ENCODE data around the gene MYO1A.
"Not testable (repeated sequence)": the region's sequence is repeated elsewhere in the genome, so short reads cannot be mapped to it uniquely, and the experiment has no call there.

MYO1A gene

DNA sequence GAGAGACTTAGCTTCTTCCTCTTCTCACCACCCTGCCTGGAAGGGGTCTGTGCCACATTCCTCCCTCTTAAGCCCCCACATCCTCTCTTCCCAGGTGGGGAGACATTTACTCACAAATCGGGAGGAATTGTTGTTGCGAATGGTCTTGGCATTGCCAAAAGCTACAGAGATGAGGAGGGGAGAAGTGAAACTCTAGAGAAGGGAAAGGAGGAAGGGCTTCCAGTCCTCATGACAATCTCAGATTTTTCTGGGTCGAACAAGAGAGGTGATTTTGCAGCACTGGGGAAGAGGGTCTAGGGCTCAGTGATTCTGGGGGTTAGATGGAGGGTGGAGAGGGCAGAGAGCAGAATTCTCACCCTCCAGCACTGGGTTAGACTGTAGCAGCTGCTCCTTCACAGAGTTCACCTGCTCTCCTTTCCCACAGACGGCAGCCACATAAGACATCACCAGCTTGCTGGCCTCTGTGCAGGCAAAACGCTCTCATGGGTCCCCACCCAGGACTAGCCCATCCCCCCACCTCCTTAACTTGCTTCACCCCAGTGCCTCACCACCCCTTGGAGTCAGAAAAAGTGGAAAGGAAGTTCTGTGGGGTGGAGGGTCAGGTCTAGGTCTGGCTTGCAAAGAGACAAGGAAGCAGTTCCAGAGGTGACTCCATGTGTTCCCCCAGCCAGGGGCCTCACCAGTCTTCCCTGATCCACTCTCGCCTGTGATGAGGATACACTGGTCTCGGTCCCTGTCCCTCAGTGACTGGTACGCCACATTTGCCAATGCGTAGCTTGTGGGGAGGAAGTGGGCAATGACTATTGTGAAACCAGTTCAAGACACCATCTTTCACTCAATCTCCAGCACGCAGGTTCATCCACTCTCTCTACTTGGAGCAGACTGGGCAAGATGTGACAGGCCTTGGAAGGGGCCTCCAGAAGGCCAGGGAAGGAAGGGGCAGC lies 2.7 kb downstream of the MYO1A start:
- DNase-seq (ENCODE audit: low read depth): no peak

DNA sequence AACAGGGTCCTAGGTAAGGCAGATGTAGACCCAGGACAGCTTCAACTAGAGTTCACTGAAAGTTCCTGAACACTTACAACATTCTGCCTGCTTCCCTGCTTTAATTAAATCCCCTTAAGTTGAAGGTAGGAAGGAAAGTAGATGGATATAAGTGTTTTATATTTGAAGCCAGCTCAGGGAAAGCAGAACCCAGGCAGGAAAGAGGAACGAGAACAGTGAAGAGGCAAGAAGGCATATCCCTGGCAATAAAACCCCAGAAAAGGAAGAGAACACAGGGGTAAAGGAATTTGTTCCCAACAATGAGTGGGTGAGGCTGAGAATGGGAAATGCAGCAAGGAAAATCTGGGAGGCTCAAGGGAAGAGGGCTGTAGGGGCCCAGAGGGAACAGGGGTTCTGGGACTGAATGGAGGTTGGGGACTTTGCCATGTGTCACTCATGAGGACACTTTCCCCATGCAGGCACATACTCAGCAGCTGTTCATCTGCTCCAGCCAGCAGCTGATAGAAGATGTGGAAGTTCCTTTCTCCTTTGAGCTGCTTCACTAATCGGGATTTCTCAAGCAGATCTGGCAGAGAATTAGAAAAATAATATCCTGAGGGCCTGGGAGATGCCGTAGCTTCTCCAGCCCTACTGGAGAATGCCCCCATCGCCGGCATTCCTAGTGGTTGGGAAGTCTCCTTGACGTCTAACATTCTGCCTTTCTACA lies 3.7 kb downstream of the MYO1A start:
- no peak for DNase-seq (ENCODE audit: low read depth)

DNA sequence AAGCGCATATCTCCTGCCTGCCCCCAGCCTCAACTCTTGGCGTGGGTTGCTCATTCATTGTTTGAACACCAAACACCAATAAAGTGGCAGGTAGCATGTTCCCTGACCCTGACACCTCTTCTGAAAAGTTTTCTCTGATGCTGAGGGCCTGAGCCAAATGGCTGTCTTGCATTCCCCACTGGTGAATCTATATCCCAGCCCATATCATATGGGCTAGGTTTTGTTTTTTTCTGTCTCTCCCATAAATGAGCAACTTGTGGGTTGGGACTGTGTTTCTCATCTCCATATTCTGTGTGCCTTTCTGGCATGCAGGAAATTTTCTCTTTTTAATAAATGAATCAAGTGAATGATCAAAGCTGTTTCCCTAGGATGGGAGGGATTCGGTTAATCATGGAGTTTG lies 5.0 kb downstream of the MYO1A start:
- peak; percentile 11 for DNase-seq (ENCODE audit: low read depth)

GRCh38 chr12:57044468-57044867 lies 5.5 kb downstream of the MYO1A start:
- DNase-seq (ENCODE audit: low read depth): no peak

DNA sequence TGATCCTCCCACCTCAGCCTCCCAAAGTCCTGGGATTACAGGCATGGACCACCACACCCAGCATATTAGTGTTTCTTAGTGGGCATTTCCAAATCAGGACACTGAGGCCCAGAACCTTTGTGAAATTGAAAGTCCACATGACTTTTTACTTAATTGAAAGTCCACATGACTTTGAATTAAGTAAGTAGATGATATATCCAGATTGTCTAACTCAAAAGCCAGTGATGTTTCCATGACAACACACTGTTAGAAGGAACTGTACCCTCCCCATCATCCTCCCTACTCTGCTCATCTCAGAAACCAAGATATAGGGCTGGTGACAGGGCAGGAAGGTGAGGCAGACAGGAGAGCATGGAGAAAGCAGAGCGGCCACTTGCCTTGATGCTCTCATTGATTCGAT lies 7.2 kb downstream of the MYO1A start:
- no peak for DNase-seq (ENCODE audit: low read depth)

DNA sequence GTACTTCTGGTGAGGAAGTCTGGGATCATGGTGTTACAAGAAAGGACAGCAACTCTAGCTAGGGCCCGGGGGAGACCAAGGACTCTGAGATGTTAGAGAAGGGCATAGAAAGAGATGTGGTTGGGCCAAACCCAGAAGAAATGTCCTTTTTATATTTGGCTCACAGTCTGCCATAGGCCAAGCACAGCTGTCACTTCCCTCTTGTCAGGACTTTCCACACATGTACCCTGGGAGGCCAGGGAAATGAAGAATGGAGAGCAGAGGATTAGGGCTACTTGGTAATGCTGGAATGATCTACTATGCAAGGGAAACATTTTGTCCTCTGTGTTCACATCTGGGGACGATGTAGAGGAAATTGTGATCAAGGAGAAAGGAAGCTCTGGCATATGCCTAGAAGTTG lies 9.2 kb downstream of the MYO1A start:
- DNase-seq (ENCODE audit: low read depth): no peak

GRCh38 chr12:57040211-57040610 lies 9.7 kb downstream of the MYO1A start:
- DNase-seq (ENCODE audit: low read depth): no peak

DNA sequence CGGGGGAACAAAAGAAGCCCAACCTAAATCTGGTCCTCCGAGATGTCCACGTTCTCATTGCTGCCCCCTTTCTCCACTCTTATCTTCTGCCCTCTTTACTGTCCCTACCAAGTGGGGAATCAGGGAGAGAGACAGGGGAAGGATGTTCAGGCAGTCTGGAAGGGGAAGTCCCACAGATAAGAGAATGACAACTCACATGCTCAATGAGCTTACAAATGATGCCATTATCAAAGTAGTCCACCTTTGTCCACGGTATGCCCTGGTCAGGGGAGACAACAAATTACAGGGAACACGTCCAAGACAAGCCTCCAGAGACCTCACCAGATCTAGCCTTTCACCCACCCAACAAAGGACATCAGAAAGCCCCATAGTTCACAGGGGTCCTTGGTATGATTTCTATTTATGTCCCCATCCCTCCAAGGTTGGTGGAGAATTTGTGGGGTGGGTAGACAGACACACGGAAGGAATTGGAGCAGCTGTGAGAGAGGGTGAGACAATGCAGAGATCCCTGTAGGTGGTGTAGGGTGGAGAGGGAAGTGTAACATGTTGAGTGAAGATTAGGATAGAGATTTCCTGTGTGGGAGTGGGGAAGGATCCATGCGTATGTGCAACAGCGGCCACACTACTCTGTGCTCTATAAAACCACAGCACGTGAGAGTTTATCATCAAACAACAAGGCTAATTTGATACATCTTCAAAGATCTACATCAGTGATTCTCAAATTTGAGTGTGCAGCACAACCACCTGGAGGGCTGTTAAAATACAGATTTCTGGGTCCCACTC lies 10.7 kb downstream of the MYO1A start:
- no peak for DNase-seq (ENCODE audit: low read depth)

DNA sequence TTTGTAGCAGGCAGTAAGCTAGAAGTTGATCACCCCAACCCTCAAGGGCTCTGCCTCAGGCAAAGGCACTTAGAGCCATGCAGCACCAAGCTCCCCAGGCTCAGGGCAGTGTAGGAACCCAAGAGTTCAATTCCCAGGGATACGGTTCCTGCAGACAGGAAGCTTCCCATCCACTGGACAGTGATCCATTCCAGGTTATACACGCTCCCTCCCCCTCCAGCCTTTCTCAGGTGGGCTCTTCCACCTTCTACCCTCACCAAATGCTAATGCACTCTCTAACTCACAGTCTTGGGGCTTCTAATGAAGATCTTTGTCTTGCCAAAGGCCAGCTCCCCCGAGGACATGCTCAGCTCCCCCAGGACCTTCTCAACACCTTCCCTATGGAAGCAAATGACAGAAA lies 12.7 kb downstream of the MYO1A start:
- no peak for DNase-seq (ENCODE audit: low read depth)

- DNase-seq (ENCODE audit: low read depth): no peak
Observed at GRCh38 chr12:57033431-57033830, 16.5 kb downstream of the MYO1A start.

- no peak for DNase-seq (ENCODE audit: low read depth)
Observed at GRCh38 chr12:57031789-57032188, 18.1 kb downstream of the MYO1A start.

- no peak for DNase-seq (ENCODE audit: low read depth)
Observed at GRCh38 chr12:57031138-57031725, 18.7 kb downstream of the MYO1A start.

DNA sequence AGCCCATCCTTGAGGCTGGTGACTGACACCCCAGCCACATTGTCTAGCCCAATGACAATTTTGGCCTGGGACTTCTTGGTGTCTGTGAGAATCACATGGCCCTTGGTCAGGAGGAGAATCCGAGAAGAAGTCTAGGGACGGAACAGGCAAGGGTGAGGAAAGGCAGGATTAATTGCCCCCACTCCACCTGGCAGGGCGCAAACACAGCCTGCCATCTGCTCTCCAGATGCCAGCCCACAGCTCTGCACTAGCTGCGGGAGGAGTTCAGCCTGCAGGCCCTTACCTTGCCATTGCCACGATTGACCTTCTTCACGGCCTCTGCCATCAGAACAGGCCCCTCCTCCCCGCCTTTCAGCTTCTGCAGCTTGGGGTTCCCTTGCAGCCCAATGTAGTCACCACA lies 20.5 kb downstream of the MYO1A start:
- no peak for DNase-seq (ENCODE audit: low read depth)

- DNase-seq (ENCODE audit: low read depth): no peak
Observed at GRCh38 chr12:57027805-57028153, 22.1 kb downstream of the MYO1A start.

DNA sequence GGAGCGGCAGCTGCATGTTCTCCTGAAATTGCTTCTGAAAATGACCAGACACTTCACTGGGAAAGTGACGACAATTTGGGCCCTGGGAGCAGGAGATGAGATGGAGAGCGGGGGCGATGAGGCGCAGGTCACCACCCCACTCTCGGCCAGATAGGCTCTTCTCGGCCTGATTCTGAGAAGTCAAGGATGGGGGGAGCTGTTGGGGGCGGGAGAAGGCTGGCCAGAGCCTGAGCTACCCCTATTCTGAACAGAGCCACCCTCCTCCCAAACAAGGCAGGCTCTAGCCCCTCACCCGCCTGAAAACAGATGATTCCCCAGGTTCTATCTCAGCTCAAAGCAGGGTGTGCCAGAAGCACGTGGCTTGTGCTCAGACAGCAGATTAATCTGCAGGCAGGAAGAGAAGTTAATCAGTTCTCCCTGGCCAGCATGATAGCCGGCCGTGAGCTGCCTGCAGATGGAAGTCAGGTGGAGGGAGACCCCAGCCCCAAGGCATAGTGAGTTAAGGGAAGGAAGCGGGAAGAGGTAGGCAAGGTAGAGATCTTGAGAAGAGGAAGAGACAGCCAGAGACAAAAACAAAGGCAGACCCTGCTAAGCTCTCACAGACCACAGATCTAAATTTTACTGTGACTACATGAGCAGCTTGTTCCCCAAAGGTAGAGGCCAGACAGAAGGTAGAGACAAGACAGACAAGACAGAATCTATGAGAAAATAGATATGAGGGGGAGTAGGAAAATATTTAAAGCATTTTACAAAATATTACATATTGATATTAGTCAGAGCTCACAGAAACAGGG lies 22.7 kb downstream of the MYO1A start:
- DNase-seq (ENCODE audit: low read depth): no peak

GRCh38 chr12:57025196-57025595 lies 24.7 kb downstream of the MYO1A start:
- no peak for DNase-seq (ENCODE audit: low read depth)

DNA sequence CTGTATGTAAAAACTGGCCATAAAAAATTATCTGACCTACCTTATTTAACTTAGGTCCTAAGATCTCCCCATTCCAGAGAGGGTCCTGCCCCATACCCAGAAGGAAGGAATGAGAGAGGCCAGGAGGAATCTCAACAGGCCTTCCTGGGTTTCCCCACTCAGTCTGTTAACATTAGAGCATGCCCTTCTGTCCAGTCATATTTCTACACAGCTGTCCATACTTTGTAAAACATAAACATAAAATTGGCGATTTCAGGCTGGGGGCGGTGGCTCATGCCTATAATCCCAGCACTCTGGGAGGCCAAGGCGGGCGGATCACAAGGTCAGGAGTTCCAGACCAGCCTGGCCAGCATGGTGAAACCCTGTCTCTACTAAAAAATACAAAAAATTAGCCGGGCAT lies 27.6 kb downstream of the MYO1A start:
- DNase-seq (ENCODE audit: low read depth): not testable (repeated sequence)

GRCh38 chr12:57019983-57020719 lies 29.8 kb downstream of the MYO1A start:
- DNase-seq (ENCODE audit: low read depth): no peak

- no peak for DNase-seq (ENCODE audit: low read depth)
Observed at GRCh38 chr12:57018906-57019305, 31.0 kb downstream of the MYO1A start.

DNA sequence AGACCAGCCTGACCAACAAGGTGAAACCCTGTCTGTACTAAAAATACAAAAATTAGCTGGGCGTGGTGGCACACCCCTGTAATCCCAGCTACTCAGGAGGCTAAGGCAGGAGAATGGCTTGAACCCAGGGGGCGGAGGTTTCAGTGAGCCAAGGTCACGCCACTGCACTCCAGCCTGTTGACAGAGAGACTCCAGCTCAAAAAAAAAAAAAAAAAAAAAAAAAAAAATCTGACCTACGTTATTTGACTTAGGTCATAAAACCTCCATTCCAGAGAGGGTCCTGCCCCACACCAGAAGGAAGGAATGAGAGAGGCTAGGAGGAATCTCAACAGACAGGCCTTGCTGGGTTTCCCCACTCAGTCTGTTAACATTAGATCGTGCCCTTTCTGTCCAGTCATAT lies 31.6 kb downstream of the MYO1A start:
- DNase-seq (ENCODE audit: low read depth): not testable (repeated sequence)

DNA sequence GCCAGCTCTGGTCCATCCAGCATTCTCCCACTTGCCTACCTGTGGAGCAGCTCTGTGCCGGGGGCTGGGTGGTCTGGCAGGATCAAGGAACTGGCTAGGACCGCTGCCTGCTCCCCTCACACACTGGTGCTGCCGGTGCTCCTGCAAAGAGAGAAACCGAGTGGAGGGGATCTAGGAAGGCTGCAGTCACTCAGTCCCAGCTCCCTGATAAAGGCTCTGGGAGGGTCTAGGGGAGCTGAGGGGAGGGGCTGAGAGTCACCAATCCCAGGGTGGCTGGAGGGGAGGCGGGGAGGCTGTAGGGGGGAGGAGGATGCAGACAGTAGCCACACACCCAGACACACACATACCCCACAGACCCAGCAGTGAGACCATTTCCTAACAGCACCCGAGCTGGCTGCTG lies 33.6 kb downstream of the MYO1A start, which contains the start of gene TAC3:
TAC3 (minus strand) TSS at position 182 of the 400 bp plus-strand sequence. CDS start 732 bp downstream, outside the sequence.
- no peak for DNase-seq (ENCODE audit: low read depth)
